ENCODE data around the gene TMEM132D.

The TMEM132D gene

GRCh38 chr12:129310346-129310745 lies 593.5 kb downstream of the TMEM132D start:
- DNase-seq (ENCODE audit: low read depth, low spot score) = no peak
- Histone ChIP-seq H3K4me3 (ENCODE audit: low read length) (no peak overlapping the region), H3K36me3 (ENCODE audit: control insufficient read depth, insufficient read depth, low read length) (no peaks in the 10 kb centered on the region), H3K9me3 (ENCODE audit: control insufficient read depth, insufficient read depth, low read length) (peaks cover 5% of the 10 kb centered on the region; the same call in 1 of the 2 replicates), H3K4me1 (ENCODE audit: control insufficient read depth, insufficient read depth, low read length) (no peaks in the 10 kb centered on the region), H3K27me3 (ENCODE audit: control insufficient read depth, insufficient read depth, low read length) (no peaks in the 10 kb centered on the region), H3K27ac (ENCODE audit: low read length) (no peak overlapping the region)
- WGBS (ENCODE audit: insufficient coverage, insufficient read length) = no CpG with 5 or more reads among the region's 2 CpGs

DNA sequence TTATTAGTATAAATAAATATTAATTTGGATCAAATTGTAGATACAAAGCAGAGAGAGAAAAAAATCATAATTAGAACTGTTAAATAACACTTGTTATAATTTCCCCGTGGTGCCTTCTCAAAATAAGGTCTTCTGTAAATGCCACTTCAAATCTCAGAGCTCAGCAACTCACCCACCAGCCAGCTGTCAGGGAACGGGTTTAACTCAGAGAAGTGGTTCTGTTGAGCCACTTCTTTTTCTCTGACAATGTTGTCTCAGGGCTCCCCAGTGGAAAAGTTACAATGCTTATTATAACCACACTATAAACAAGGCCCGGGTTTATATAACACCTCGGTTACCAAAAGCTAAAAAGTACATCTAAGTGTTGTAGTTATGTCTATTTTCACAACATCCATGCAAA lies 598.0 kb downstream of the TMEM132D start:
- Histone ChIP-seq H3K36me3 (ENCODE audit: control insufficient read depth, insufficient read depth, low read length) (no peaks in the 10 kb centered on the region), H3K9me3 (ENCODE audit: control insufficient read depth, insufficient read depth, low read length) (peaks cover 15% of the 10 kb centered on the region), H3K4me3 (ENCODE audit: low read length) (no peak overlapping the region), H3K4me1 (ENCODE audit: control insufficient read depth, insufficient read depth, low read length) (no peaks in the 10 kb centered on the region), H3K27ac (ENCODE audit: low read length) (no peak overlapping the region), H3K27me3 (ENCODE audit: control insufficient read depth, insufficient read depth, low read length) (no peaks in the 10 kb centered on the region)
- no peak for DNase-seq (ENCODE audit: low read depth, low spot score)
- no CpG with 5 or more reads among the region's 4 CpGs for WGBS (ENCODE audit: insufficient coverage, insufficient read length)

DNA sequence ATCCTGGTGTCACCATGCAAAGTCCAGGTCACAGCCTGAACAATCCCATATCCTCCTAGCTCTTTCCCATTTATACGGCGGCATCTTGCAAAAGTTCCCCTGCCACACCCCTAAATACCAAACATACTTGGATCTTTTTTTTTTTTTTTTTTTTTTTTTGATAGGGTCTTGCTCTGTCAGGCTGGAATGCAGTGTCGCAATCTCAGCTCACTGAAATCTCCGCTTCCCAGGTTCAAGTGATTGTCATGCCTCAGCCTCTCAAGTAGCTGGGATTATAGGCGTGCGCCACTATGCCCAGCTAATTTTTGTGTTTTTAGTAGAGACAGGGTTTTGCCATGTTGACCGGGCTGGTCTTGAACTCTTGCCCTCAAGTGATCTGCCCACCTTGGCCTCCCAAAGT lies 599.3 kb downstream of the TMEM132D start:
- H3K4me3 ChIP-seq (ENCODE audit: low read length) = no peak overlapping the region
- WGBS (ENCODE audit: insufficient coverage, insufficient read length) = no CpG with 5 or more reads among the region's 7 CpGs
- no peaks in the 10 kb centered on the region for H3K27me3 ChIP-seq (ENCODE audit: control insufficient read depth, insufficient read depth, low read length)
- H3K4me1 ChIP-seq (ENCODE audit: control insufficient read depth, insufficient read depth, low read length) = no peaks in the 10 kb centered on the region
- H3K9me3 ChIP-seq (ENCODE audit: control insufficient read depth, insufficient read depth, low read length) = peaks cover 20% of the 10 kb centered on the region
- no peaks in the 10 kb centered on the region for H3K36me3 ChIP-seq (ENCODE audit: control insufficient read depth, insufficient read depth, low read length)
- no peak for DNase-seq (ENCODE audit: low read depth, low spot score)
- no peak overlapping the region for H3K27ac ChIP-seq (ENCODE audit: low read length)

DNA sequence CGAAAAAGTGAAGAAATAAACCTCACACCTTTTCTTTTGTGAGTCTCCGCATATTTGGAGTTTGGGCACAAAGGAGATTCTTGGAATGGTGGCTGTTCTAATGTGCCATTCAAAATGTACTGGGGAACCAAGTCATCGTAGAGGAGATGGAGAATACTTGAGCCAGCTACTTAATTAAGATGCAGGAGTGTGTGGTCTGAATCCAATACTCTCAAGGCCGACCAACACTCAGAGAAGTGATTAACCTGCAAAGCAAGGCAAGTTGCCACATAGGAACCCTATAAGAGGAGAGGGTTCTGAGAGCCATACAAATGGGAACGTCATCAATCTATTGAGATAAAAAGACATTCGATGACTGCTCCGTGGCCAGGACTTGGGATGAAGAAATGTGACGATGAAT lies 603.8 kb downstream of the TMEM132D start:
- H3K36me3 ChIP-seq (ENCODE audit: control insufficient read depth, insufficient read depth, low read length) = no peaks in the 10 kb centered on the region
- H3K4me3 ChIP-seq (ENCODE audit: low read length) = no peak overlapping the region
- no peak for DNase-seq (ENCODE audit: low read depth, low spot score)
- H3K4me1 ChIP-seq (ENCODE audit: control insufficient read depth, insufficient read depth, low read length) = no peaks in the 10 kb centered on the region
- peaks cover 22% of the 10 kb centered on the region for H3K9me3 ChIP-seq (ENCODE audit: control insufficient read depth, insufficient read depth, low read length)
- H3K27ac ChIP-seq (ENCODE audit: low read length) = no peak overlapping the region
- no peaks in the 10 kb centered on the region for H3K27me3 ChIP-seq (ENCODE audit: control insufficient read depth, insufficient read depth, low read length)
- WGBS (ENCODE audit: insufficient coverage, insufficient read length) = no CpG with 5 or more reads among the region's 8 CpGs

DNA sequence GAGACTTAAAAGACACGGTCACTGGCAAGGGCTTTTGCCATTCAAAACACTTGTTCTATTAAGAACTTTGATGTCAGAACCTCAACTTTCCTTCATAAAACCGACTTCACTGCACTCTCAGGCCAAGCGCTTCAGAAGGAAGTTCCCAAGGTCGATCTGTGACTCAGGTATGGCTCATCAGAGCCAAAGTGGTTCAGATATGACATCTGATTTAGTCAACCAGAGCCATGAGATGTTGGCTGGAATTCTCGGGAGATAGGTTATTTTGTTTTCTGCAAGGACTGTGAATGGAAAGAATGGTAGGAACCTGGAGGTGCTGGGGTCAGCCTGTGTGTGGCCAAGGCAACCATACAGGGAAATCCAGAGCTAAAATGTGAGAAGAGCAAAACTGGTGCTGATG lies 604.9 kb downstream of the TMEM132D start:
- H3K27ac ChIP-seq (ENCODE audit: low read length) = no peak overlapping the region
- H3K4me3 ChIP-seq (ENCODE audit: low read length) = no peak overlapping the region
- no peaks in the 10 kb centered on the region for H3K27me3 ChIP-seq (ENCODE audit: control insufficient read depth, insufficient read depth, low read length)
- H3K36me3 ChIP-seq (ENCODE audit: control insufficient read depth, insufficient read depth, low read length) = no peaks in the 10 kb centered on the region
- DNase-seq (ENCODE audit: low read depth, low spot score) = no peak
- no peaks in the 10 kb centered on the region for H3K4me1 ChIP-seq (ENCODE audit: control insufficient read depth, insufficient read depth, low read length)
- no CpG with 5 or more reads among the region's 5 CpGs for WGBS (ENCODE audit: insufficient coverage, insufficient read length)
- peaks cover 18% of the 10 kb centered on the region for H3K9me3 ChIP-seq (ENCODE audit: control insufficient read depth, insufficient read depth, low read length)

DNA sequence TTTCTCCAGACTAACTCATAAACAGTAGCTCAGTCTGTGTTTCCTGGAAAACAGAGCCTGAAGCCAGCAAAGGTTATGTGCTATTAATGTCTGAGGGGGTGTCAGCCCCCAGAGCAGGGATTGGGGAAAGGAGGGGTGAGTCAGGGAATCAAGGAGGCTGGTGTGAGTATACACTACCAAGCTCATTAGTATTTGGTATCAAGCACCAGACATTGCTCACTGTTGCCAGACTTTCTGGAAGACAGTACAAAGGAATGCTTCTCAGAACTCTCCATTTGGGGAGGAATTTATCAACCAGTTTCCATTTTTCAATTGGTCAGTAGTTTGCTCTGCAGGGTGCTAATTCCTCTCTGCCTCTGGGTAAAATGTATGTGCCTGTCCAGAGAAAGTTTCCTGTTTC lies 607.2 kb downstream of the TMEM132D start:
- Histone ChIP-seq H3K4me1 (ENCODE audit: control insufficient read depth, insufficient read depth, low read length) (no peaks in the 10 kb centered on the region), H3K36me3 (ENCODE audit: control insufficient read depth, insufficient read depth, low read length) (no peaks in the 10 kb centered on the region), H3K27ac (ENCODE audit: low read length) (no peak overlapping the region), H3K4me3 (ENCODE audit: low read length) (no peak overlapping the region), H3K9me3 (ENCODE audit: control insufficient read depth, insufficient read depth, low read length) (peaks cover 16% of the 10 kb centered on the region), H3K27me3 (ENCODE audit: control insufficient read depth, insufficient read depth, low read length) (no peaks in the 10 kb centered on the region)
- DNase-seq (ENCODE audit: low read depth, low spot score) = no peak

- DNase-seq (ENCODE audit: low read depth, low spot score) = no peak
- peaks cover 9% of the 10 kb centered on the region for H3K9me3 ChIP-seq (ENCODE audit: control insufficient read depth, insufficient read depth, low read length)
- no peaks in the 10 kb centered on the region for H3K27me3 ChIP-seq (ENCODE audit: control insufficient read depth, insufficient read depth, low read length)
- H3K27ac ChIP-seq (ENCODE audit: low read length) = no peak overlapping the region
- H3K4me1 ChIP-seq (ENCODE audit: control insufficient read depth, insufficient read depth, low read length) = no peaks in the 10 kb centered on the region
- H3K4me3 ChIP-seq (ENCODE audit: low read length) = no peak overlapping the region
- WGBS (ENCODE audit: insufficient coverage, insufficient read length) = no CpG with 5 or more reads among the region's 7 CpGs
- H3K36me3 ChIP-seq (ENCODE audit: control insufficient read depth, insufficient read depth, low read length) = no peaks in the 10 kb centered on the region
These were observed 609.0 kb downstream of the TMEM132D start for GRCh38 chr12:129294868-129295267.

DNA sequence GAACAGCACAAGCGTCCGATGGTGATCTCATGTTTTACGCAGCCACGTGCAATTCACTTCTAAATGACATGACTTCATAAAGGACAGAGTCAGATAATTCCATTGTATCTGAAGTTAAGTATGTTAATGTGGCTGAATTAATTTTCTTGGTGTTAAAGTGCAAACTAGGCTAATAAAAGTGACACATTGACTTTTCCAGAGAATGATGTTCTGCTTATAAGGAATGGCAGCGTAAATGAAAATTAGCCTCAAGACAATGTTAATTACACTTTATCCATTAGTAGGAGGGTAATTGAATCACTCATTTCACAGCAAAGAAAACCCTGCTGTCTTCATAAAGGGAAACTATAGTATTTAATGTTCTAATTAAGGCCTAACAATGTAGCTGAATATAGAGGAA lies 624.1 kb downstream of the TMEM132D start:
- no peak for DNase-seq (ENCODE audit: low read depth, low spot score)
- Histone ChIP-seq H3K36me3 (ENCODE audit: control insufficient read depth, insufficient read depth, low read length) (no peaks in the 10 kb centered on the region), H3K4me1 (ENCODE audit: control insufficient read depth, insufficient read depth, low read length) (no peaks in the 10 kb centered on the region), H3K27ac (ENCODE audit: low read length) (no peak overlapping the region), H3K9me3 (ENCODE audit: control insufficient read depth, insufficient read depth, low read length) (peaks cover 27% of the 10 kb centered on the region), H3K4me3 (ENCODE audit: low read length) (no peak overlapping the region), H3K27me3 (ENCODE audit: control insufficient read depth, insufficient read depth, low read length) (no peaks in the 10 kb centered on the region)
- WGBS (ENCODE audit: insufficient coverage, insufficient read length) = no CpG with 5 or more reads among the region's 5 CpGs

- no peak for DNase-seq (ENCODE audit: low read depth, low spot score)
- WGBS (ENCODE audit: insufficient coverage, insufficient read length) = no CpG with 5 or more reads among the region's 9 CpGs
These were observed 627.3 kb downstream of the TMEM132D start for GRCh38 chr12:129276361-129277060.

DNA sequence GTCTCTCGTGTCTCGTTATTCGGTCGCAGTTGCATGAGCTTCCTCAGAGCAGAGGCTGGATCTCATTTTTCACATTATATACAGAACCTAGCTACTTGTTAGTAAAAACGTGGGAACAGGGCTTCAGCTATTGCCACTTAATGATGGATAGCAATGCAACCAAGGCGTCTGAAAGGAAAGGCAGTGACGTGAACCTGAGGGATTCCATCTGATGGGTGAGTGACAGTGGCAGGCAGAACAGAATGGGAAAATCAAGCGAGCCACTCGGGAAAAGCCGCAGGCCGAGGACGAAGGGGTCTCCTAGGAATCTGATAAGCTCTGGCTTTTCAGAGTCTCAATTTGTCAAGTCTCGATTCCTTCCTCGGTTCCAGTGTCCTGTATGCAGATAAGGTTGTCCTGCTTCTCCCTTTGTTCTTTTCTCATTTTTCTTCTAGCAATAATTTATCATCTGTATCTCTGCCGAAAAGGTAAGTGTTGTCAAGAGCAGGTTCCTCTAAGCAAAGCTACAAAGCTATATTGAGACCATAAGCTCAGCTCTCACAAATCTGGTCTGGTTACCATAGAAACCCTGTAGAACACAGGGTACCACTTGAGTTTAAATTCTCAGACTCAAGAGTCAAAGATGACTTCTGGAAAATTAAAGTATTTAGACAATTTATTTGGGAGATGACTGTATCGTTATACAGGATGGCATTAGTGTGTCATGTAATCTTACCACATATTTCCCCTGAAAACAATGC lies 633.9 kb downstream of the TMEM132D start:
- no CpG with 5 or more reads among the region's 16 CpGs for WGBS (ENCODE audit: insufficient coverage, insufficient read length)
- Histone ChIP-seq H3K36me3 (ENCODE audit: control insufficient read depth, insufficient read depth, low read length) (no peaks in the 10 kb centered on the region), H3K9me3 (ENCODE audit: control insufficient read depth, insufficient read depth, low read length) (peaks cover 13% of the 10 kb centered on the region), H3K27me3 (ENCODE audit: control insufficient read depth, insufficient read depth, low read length) (no peaks in the 10 kb centered on the region), H3K4me1 (ENCODE audit: control insufficient read depth, insufficient read depth, low read length) (no peaks in the 10 kb centered on the region), H3K4me3 (ENCODE audit: low read length) (no peak overlapping the region), H3K27ac (ENCODE audit: low read length) (no peak overlapping the region)
- DNase-seq (ENCODE audit: low read depth, low spot score) = no peak

More at GRCh38 chr12:129276361-129277060, 627.3 kb downstream of the TMEM132D start:
- H3K36me3 ChIP-seq (ENCODE audit: control insufficient read depth, insufficient read depth, low read length) = no peaks in the 10 kb centered on the region
- no peak overlapping the region for H3K4me3 ChIP-seq (ENCODE audit: low read length)
- H3K4me1 ChIP-seq (ENCODE audit: control insufficient read depth, insufficient read depth, low read length) = no peaks in the 10 kb centered on the region
- H3K9me3 ChIP-seq (ENCODE audit: control insufficient read depth, insufficient read depth, low read length) = peaks cover 16% of the 10 kb centered on the region
- H3K27ac ChIP-seq (ENCODE audit: low read length) = no peak overlapping the region
- H3K27me3 ChIP-seq (ENCODE audit: control insufficient read depth, insufficient read depth, low read length) = no peaks in the 10 kb centered on the region

Data from iPS DF 6.9 (cell line).